HG03521 (cell line): ENCODE results near the gene TTLL13.
"Not testable (repeated sequence)": the region's sequence is repeated elsewhere in the genome, so short reads cannot be mapped to it uniquely, and the experiment has no call there.

Source experiments
- ATAC-seq: cut with Tn5 transposase; IDR thresholded peaks from one replicate; pipeline ENCODE4 v1.9.1; 2021; ENCODE audit warnings: mild to moderate bottlenecking, moderate library complexity; ENCODE audit not compliant: unreplicated experiment

TTLL13 gene

DNA sequence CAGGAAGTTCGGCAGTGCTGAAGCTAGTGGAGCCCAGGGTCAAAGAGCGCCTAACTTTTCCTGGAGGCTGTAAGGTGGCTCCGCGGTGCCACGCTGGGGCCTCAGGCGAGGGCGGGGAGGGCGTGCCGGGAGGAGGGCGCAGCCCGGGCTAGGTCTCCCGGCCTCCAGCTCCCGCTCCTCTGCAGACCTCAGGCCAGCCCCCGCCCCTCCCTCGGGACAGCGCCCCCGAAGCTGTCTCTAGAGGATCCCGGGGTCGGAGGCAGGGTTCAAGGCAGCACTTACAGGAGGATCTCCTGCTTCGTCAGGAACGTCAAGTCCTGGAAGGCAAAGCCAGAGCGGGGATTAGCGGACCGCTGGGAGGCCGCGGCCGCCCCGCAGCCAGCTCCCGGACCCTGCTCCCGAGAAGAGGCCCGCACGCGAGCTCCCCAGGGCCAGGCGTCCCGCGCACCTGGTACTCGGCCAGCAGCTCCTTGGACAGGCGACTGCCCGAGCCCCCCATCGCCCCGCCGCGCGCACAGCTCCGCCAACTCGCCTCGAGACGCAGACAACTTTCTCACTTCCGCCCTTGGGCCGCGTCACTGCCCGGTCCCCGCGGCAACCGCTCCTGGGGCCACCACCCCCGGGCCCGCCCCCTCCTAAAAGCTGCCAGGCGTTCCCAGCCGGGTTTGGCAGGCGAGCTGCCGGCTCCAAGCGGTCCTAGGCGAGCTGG, 15.8 kb upstream of the TTLL13 start, which contains the start of gene CIB1:
TSS of gene CIB1 (minus strand) at position 555 of the 709 bp plus-strand sequence. CDS start at position 499, 56 bp downstream.
- peak; percentile 89 for ATAC-seq

DNA sequence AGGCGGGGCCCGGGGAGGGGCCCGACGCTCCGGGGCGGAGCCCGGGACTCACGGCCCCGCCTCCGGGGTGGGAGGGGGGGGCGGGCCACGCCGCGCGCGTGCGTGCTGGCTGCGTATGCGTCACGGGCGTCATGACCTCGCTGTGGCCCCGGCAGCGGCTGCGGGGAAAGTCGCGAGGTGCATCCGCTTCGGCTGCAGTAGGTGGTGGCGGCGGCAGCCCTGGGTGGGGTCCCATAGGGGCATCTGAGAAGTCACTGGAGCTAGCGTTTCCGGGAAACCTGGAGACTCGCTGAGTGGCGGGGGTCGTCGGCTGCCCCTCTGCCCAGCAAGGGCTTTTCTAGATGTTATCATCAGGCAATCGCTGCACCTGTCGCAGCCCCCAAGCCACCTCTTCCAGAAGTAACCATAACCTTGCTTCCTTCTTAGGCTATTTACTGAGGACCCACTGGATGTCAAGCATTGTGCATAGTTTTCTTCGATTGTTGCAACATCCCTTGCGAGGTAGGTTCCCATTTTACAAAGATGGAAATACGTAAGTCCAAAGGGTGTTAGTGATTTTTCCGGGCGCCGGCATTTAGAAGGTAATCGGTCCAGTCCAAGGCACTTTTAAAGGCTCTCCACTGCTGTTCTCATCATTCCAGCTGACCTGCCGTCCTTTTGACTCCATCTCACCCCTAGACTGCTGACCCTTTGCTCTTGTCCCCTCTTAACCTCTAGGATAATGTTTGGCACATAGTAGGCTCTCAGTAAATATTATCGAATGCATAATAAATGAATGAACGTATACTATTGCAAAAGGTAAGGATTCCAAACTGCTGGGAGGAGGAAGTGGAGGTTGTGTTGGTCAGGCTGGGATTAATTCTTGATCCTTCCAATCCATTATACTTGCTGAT, 15.0 kb upstream of the TTLL13 start, which contains the start of gene GDPGP1:
TSS of gene GDPGP1 (plus strand) at position 114 of the 893 bp plus-strand sequence. CDS start 6,700 bp downstream, outside the sequence.
- ATAC-seq = no peak

DNA sequence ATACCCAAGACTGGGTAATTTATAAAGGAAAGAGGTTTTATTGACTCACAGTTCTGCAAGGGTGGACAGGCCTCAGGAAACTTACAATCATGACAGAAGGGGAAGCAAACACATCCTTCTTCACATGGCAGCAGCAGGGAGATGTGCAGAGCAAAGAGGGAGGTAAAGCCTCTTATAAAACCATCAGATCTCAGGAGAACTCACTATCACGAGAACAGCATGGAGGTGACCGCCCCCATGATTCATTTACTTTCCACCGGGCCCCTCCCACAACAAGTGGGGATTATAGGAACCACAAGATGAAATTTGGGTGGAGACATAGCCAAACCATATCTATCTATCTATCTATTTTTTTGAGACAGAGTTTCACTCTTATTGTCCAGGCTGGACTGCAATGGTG, 10.0 kb upstream of the TTLL13 start:
- no peak for ATAC-seq

DNA sequence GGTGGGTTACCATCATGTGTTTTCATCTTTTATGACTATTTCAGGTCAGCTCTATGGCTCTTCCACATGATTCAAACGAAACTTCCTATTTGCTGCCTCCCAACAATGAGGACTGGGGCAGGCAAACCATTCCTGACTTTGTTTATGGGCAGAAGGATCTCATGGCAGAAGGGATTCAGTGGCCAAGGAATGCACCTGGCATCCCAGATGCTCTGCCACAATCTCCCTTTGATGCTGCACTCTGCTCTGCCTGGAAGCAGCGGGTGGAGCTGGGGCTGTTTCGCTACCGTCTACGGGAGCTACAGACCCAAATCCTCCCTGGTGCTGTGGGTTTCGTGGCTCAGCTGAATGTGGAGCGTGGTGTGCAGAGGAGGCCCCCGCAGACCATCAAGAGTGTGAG, 8.5 kb upstream of the TTLL13 start:
- no peak for ATAC-seq

DNA sequence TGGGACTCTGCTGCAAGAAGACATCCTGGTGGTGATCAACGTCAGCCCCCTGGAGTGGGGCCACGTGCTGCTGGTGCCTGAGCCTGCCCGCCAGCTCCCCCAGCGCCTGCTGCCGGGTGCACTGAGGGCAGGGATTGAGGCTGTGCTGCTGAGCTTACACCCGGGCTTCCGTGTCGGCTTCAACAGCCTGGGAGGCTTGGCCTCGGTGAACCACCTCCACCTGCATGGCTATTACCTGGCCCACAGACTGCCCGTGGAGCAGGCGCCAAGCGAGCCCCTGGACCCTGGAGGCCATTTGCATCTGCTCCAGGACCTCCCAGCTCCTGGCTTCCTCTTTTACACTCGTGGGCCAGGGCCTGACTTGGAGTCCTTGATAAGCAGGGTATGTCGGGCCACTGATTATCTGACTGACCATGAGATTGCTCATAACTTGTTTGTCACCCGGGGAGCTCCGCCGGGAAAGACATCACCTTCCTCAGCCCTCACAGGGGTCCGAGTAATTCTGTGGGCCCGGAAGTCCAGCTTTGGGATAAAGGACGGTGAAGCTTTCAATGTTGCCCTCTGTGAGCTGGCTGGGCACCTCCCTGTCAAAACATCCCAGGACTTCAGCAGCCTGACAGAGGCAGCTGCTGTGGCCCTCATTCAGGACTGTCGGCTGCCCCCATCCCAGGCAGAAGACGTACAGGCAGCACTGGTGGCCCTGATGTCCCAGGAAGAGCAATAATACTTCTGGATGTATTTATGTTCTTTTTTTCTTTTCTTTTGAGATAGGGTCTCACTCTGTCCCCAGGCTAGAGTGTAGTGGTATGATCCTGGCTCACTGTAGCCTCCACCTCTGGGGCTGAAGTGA, 7.8 kb upstream of the TTLL13 start:
- no peak for ATAC-seq

GRCh38 chr15:90243943-90244639, 5.3 kb upstream of the TTLL13 start:
- no peak for ATAC-seq

DNA sequence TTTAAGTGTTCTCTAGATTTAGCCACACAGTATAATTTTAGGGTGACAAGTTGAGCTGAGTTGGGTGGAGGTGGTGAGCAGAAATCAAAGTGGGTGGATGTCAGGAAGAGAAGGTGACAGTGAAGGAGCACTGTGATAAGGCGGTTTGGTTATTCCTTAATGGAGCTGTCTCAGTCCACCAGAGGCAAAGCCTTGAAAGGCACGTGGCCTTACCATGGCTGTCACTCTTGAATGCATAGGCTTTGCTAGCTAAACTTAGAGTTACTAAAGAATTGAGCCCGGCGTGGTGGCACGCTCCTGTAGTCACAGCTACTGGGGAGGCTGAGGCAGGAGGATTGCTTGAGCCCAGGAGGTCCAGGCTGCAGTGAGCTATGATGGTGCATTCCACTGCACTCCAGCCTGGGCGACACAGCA, 560 bp upstream of the TTLL13 start:
- no peak for ATAC-seq

- no peak for ATAC-seq
Observed at GRCh38 chr15:90257776-90258175, 8.4 kb downstream of the TTLL13 start.

GRCh38 chr15:90259524-90259923, 10.2 kb downstream of the TTLL13 start:
- ATAC-seq = peak; percentile 77

GRCh38 chr15:90260731-90261130, 11.4 kb downstream of the TTLL13 start:
- ATAC-seq = not testable (repeated sequence)

DNA sequence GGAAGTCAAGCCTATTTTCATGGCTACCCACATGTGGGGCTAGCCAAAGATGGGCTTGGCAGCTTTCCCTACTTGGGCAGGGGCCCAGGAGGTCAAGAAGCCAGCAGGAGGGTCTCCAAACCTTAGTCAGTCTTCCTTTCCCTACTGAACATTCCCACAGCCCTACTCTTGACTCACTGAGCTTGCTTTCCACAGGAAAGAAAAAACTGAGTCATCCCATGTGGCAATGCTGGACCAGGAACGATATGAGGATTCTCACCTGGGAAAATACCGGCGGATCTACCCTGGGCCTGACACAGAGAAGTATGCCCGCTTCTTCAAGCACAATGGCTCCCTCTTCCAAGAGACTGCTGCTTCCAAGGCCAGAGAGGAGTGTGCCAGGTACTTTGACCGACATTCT, 12.5 kb downstream of the TTLL13 start:
- no peak for ATAC-seq

DNA sequence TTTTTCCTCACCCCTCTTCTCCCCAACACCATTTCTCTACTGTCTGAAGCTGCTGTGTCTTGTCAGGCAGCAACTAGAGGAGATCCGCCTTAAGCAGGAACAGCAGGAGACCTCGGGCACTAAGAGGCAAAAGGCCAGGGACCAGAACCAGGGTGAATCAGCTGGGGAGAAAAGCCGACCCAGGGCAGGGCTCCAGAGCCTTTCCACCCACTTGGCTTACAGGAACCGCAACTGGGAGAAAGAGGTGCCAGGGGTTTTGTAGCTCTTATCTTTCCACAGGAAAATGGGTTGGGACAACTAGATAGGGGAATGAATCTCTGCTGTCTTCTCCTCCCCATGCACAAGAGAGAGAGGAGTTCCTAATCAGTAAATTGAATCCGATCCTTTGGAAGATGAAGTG, 13.1 kb downstream of the TTLL13 start:
- ATAC-seq = no peak

GRCh38 chr15:90264671-90265070, 15.3 kb downstream of the TTLL13 start:
- no peak for ATAC-seq

- peak; percentile 91 for ATAC-seq
Observed at GRCh38 chr15:90265271-90266060, 16.1 kb downstream of the TTLL13 start, which contains the start of gene NGRN. NGRN (plus strand) TSS chr15:90265672; CDS start chr15:90265713, 41 bp downstream.

DNA sequence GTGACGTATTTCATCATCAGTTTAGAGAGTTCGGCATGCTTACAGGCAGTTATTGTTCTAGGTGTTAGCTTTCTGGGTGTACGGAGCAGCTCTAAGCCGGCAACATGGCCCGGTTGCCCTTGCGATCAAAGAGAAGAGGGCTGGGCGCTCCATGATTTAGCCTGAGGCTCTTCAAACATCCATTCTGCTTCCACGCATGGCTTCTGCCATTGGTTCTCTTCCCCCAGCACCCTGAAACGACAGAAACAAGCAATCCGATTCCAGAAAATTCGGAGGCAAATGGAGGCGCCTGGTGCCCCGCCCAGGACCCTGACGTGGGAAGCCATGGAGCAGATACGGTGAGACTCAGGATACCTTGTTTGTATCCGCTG, 16.7 kb downstream of the TTLL13 start:
- no peak for ATAC-seq

GRCh38 chr15:90266485-90266884, 17.1 kb downstream of the TTLL13 start:
- ATAC-seq = no peak

DNA sequence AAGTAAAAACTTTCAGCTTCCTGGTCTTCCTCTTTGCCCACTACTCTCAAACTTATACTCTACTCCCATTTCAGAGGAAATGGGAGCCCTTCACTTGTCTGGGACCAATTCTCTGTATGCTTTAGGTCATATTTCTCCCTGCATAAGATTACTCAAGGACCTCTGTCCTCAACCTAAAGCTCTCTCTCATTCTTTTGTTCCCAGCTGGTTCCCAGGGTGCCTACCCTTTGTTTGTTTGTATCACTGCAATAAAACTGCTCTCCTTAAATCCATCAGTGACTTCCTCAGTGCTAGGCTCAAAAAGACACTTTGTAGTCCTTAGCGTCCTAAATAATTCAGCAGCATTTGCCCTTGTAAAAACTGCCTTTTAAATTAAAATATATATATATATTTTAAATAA, 19.1 kb downstream of the TTLL13 start:
- no peak for ATAC-seq

- no peak for ATAC-seq
Observed at GRCh38 chr15:90270502-90271150, 21.3 kb downstream of the TTLL13 start.
